ENCODE data around the gene FIGN. TPM values are rescaled to one million over a fixed set of nuclear protein-coding genes. Genes with fewer than 3 reads are reported as not detected.

Gene FIGN
- total RNA-seq, result 10 to 100 TPM in 2 of 4 donors, 1 to 10 TPM in 2; 9.5 to 13.8 (median 11.6) TPM
- 2.7 TPM for polyA plus RNA-seq
- long read RNA-seq, donor 1, partial matches to known transcripts, result 0 of 3 reads
- long read RNA-seq, donor 1, other reads (novel, unspliced or antisense), result 3 of 3 reads
- long read RNA-seq, donor 2, full-length matches to known transcripts, result 1 of 2 reads
- long read RNA-seq, donor 2, partial matches to known transcripts, result 0 of 2 reads
- long read RNA-seq, donor 2, other reads (novel, unspliced or antisense), result 1 of 2 reads
- long read RNA-seq, donor 3, full-length matches to known transcripts, result 5 of 11 reads
- long read RNA-seq, donor 3, partial matches to known transcripts, result 0 of 11 reads
- long read RNA-seq, donor 3, other reads (novel, unspliced or antisense), result 6 of 11 reads
- long read RNA-seq, donor 4, full-length matches to known transcripts, result 2 of 2 reads
- long read RNA-seq, donor 4, partial matches to known transcripts, result 0 of 2 reads
- long read RNA-seq, donor 4, other reads (novel, unspliced or antisense), result 0 of 2 reads

- no peaks in the 10 kb centered on the region for H3K27me3 ChIP-seq (ENCODE audit: control insufficient read depth, insufficient read depth)
- H3K9me3 ChIP-seq (ENCODE audit: control insufficient read depth, low read length), result no peaks in the 10 kb centered on the region
- DNase-seq, result peak; percentile 82 to 93 (median 92)
- under 1% methylated on average over 54 of the region's 54 CpGs for WGBS
- ATAC-seq, result peak; percentile 90 to 92
- peak within 1 kb of the TSS; percentile 99 for H3K27ac ChIP-seq (ENCODE audit: low read length)
- intact Hi-C loops (cut with DNase I), result loop anchor here in 2 of 4 donors (10.0 kb wide), 2 partner anchors 309 to 391 kb away; no protein-coding TSS in a partner anchor
- no peaks in the 10 kb centered on the region for H3K4me1 ChIP-seq (ENCODE audit: control insufficient read depth, insufficient read depth, low read length)
- peak within 1 kb of the TSS; percentile 98 for H3K4me3 ChIP-seq (ENCODE audit: low read length)
These were observed at the start of gene FIGN for GRCh38 chr2:163735685-163736432. Gene FIGN, minus strand, starts transcription at chr2:163736008. Its CDS starts 1,081 bp downstream, at chr2:163734927.

- Histone ChIP-seq H3K27me3 (ENCODE audit: control insufficient read depth, insufficient read depth) (no peaks in the 10 kb centered on the region), H3K9me3 (ENCODE audit: control insufficient read depth, low read length) (no peaks in the 10 kb centered on the region), H3K27ac (ENCODE audit: low read length) (no peak overlapping the region), H3K4me1 (ENCODE audit: control insufficient read depth, insufficient read depth, low read length) (peaks cover 2% of the 10 kb centered on the region), H3K4me3 (ENCODE audit: low read length) (no peak overlapping the region)
- DNase-seq (no peak), ATAC-seq (no peak)
- WGBS, result 92% methylated on average over 3 of the region's 3 CpGs
- intact Hi-C loops (cut with DNase I), result no loop called here
These were observed 49.4 kb upstream of the FIGN start for GRCh38 chr2:163785162-163785561.

GRCh38 chr2:163779970-163780597 lies 44.3 kb upstream of the FIGN start:
- no peak for DNase-seq
- intact Hi-C loops (cut with DNase I), result no loop called here
- no peaks in the 10 kb centered on the region for H3K27me3 ChIP-seq (ENCODE audit: control insufficient read depth, insufficient read depth)
- no peak overlapping the region for H3K27ac ChIP-seq (ENCODE audit: low read length)
- 72% methylated on average over 6 of the region's 6 CpGs for whole genome bisulfite sequencing
- ATAC-seq, result peak in 1 of 2 donors; percentile 50
- H3K4me3 ChIP-seq (ENCODE audit: low read length), result no peak overlapping the region
- H3K9me3 ChIP-seq (ENCODE audit: control insufficient read depth, low read length), result no peaks in the 10 kb centered on the region
- peaks cover 2% of the 10 kb centered on the region for H3K4me1 ChIP-seq (ENCODE audit: control insufficient read depth, insufficient read depth, low read length)

- peaks cover 2% of the 10 kb centered on the region for H3K4me1 ChIP-seq (ENCODE audit: control insufficient read depth, insufficient read depth, low read length)
- no peak overlapping the region for H3K4me3 ChIP-seq (ENCODE audit: low read length)
- no peaks in the 10 kb centered on the region for H3K27me3 ChIP-seq (ENCODE audit: control insufficient read depth, insufficient read depth)
- intact Hi-C loops (cut with DNase I), result no loop called here
- ATAC-seq (no peak), DNase-seq (no peak)
- no peaks in the 10 kb centered on the region for H3K9me3 ChIP-seq (ENCODE audit: control insufficient read depth, low read length)
- H3K27ac ChIP-seq (ENCODE audit: low read length), result no peak overlapping the region
- 77% methylated on average over 5 of the region's 5 CpGs for WGBS
These were observed 42.4 kb upstream of the FIGN start for GRCh38 chr2:163778045-163778781.

GRCh38 chr2:163775304-163775703 lies 39.5 kb upstream of the FIGN start:
- intact Hi-C loops (cut with DNase I), result no loop called here
- no peak overlapping the region for H3K4me3 ChIP-seq (ENCODE audit: low read length)
- H3K27ac ChIP-seq (ENCODE audit: low read length), result no peak overlapping the region
- whole genome bisulfite sequencing, result 56% methylated on average over 1 of the region's 1 CpG
- H3K4me1 ChIP-seq (ENCODE audit: control insufficient read depth, insufficient read depth, low read length), result peaks cover 1% of the 10 kb centered on the region
- no peaks in the 10 kb centered on the region for H3K27me3 ChIP-seq (ENCODE audit: control insufficient read depth, insufficient read depth)
- ATAC-seq (no peak), DNase-seq (no peak)
- no peaks in the 10 kb centered on the region for H3K9me3 ChIP-seq (ENCODE audit: control insufficient read depth, low read length)

GRCh38 chr2:163774862-163775261 lies 39.1 kb upstream of the FIGN start:
- peak; percentile 38 to 63 for ATAC-seq
- 64% methylated on average over 2 of the region's 2 CpGs for WGBS
- Histone ChIP-seq H3K4me3 (ENCODE audit: low read length) (no peak overlapping the region), H3K4me1 (ENCODE audit: control insufficient read depth, insufficient read depth, low read length) (no peaks in the 10 kb centered on the region), H3K9me3 (ENCODE audit: control insufficient read depth, low read length) (no peaks in the 10 kb centered on the region), H3K27ac (ENCODE audit: low read length) (no peak overlapping the region), H3K27me3 (ENCODE audit: control insufficient read depth, insufficient read depth) (no peaks in the 10 kb centered on the region)
- no peak for DNase-seq
- intact Hi-C loops (cut with DNase I), result no loop called here

- H3K27ac ChIP-seq (ENCODE audit: low read length), result no peak overlapping the region
- H3K4me1 ChIP-seq (ENCODE audit: control insufficient read depth, insufficient read depth, low read length), result no peaks in the 10 kb centered on the region
- ATAC-seq, result no peak
- no peaks in the 10 kb centered on the region for H3K27me3 ChIP-seq (ENCODE audit: control insufficient read depth, insufficient read depth)
- DNase-seq, result no peak
- intact Hi-C loops (cut with DNase I), result no loop called here
- no peaks in the 10 kb centered on the region for H3K9me3 ChIP-seq (ENCODE audit: control insufficient read depth, low read length)
- WGBS, result 86% methylated on average over 3 of the region's 3 CpGs
- no peak overlapping the region for H3K4me3 ChIP-seq (ENCODE audit: low read length)
These were observed 37.5 kb upstream of the FIGN start for GRCh38 chr2:163773276-163773675.

- Histone ChIP-seq H3K9me3 (ENCODE audit: control insufficient read depth, low read length) (no peaks in the 10 kb centered on the region), H3K4me3 (ENCODE audit: low read length) (no peak overlapping the region), H3K4me1 (ENCODE audit: control insufficient read depth, insufficient read depth, low read length) (no peaks in the 10 kb centered on the region), H3K27me3 (ENCODE audit: control insufficient read depth, insufficient read depth) (no peaks in the 10 kb centered on the region), H3K27ac (ENCODE audit: low read length) (no peak overlapping the region)
- WGBS, result 92% methylated on average over 4 of the region's 4 CpGs
- no peak for ATAC-seq
- intact Hi-C loops (cut with DNase I), result no loop called here
- no peak for DNase-seq
These were observed 35.8 kb upstream of the FIGN start for GRCh38 chr2:163771596-163771995.

- peak overlapping the region; percentile 10 for H3K27ac ChIP-seq (ENCODE audit: low read length)
- no peaks in the 10 kb centered on the region for H3K4me1 ChIP-seq (ENCODE audit: control insufficient read depth, insufficient read depth, low read length)
- no peaks in the 10 kb centered on the region for H3K9me3 ChIP-seq (ENCODE audit: control insufficient read depth, low read length)
- no peak overlapping the region for H3K4me3 ChIP-seq (ENCODE audit: low read length)
- DNase-seq (no peak), ATAC-seq (no peak)
- WGBS, result 46% methylated on average over 7 of the region's 7 CpGs
- intact Hi-C loops (cut with DNase I), result no loop called here
- H3K27me3 ChIP-seq (ENCODE audit: control insufficient read depth, insufficient read depth), result no peaks in the 10 kb centered on the region
These were observed 33.3 kb upstream of the FIGN start for GRCh38 chr2:163768881-163769695.

- DNase-seq (no peak), ATAC-seq (no peak)
- no peak overlapping the region for H3K4me3 ChIP-seq (ENCODE audit: low read length)
- no peaks in the 10 kb centered on the region for H3K9me3 ChIP-seq (ENCODE audit: control insufficient read depth, low read length)
- no peaks in the 10 kb centered on the region for H3K27me3 ChIP-seq (ENCODE audit: control insufficient read depth, insufficient read depth)
- WGBS, result 90% methylated on average over 4 of the region's 4 CpGs
- intact Hi-C loops (cut with DNase I), result no loop called here
- H3K27ac ChIP-seq (ENCODE audit: low read length), result no peak overlapping the region
- no peaks in the 10 kb centered on the region for H3K4me1 ChIP-seq (ENCODE audit: control insufficient read depth, insufficient read depth, low read length)
These were observed 31.3 kb upstream of the FIGN start for GRCh38 chr2:163767097-163767496.
